ES-I3 (cell line): ENCODE data around the gene NEK5.
"Not testable (repeated sequence)": the region's sequence is repeated elsewhere in the genome, so short reads cannot be mapped to it uniquely, and the experiment has no call there.

ENCODE experiments used
- H3K36me3 ChIP-seq: 2 replicates; pipeline ENCODE4 v1.6.1; 2013; ENCODE audit warnings: mild to moderate bottlenecking, low read length, control low read depth, moderate library complexity; ENCODE audit not compliant: insufficient read depth
- H3K4me1 ChIP-seq: 2 replicates; pipeline ENCODE4 v1.6.1; 2013; ENCODE audit warnings: mild to moderate bottlenecking, control low read depth, low read length; ENCODE audit not compliant: insufficient read depth
- H3K9ac ChIP-seq: 2 replicates; pipeline ENCODE4 v1.6.1; 2013; ENCODE audit warnings: low read depth, mild to moderate bottlenecking, low read length, moderate library complexity
- H3K9me3 ChIP-seq: 2 replicates; pipeline ENCODE4 v1.6.1; 2013; ENCODE audit warnings: mild to moderate bottlenecking, low read length, moderate library complexity; ENCODE audit not compliant: control insufficient read depth, insufficient read depth

NEK5 gene

DNA sequence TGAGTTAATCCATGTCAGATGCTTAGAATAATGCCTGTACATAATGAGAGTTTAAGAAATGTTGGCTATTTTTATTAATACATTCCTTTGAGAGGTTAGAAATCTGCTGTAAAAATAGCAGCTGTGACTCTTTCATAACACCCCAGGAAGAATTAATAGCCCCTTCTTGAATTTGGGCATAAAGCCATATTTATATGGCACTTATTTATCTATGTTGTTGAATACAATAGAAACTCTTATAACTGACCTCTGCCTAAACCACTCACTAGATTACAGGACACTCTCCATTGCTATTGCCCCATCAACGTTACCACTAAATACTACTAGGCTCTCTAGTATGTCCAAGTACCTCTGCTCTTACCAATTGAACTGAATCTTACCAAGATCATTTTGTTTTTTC lies 16.3 kb downstream of the NEK5 start:
- no peaks in the 10 kb centered on the region for H3K9me3 ChIP-seq
- no peaks in the 10 kb centered on the region for H3K4me1 ChIP-seq
- no peak overlapping the region for H3K9ac ChIP-seq
- H3K36me3 ChIP-seq: no peaks in the 10 kb centered on the region

DNA sequence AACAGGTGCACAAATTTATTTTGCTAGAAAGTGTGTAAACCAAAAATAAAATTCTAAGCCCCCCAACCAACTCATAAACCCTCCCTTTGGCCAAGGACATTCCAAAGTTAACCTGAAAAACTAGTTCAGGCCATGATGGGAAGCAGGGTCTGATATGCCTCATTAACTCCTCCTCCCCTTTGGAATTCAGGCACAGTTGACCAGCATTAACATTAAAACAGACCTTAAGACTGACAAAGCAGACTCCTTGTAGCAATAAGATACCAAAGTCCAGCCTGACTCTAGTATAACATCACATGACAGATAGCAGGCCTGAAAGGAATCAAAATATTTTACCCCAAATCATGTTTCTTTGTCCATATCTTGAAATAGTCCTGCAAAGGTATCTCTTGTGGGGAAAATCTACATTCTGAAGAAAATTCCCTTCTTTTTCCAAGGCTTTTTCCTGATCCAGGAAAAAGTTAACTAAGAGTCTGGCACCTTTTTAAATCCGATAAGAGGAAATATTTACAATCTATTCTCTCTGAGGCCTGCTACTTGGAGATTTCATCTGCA lies 19.7 kb downstream of the NEK5 start:
- Histone ChIP-seq H3K36me3 (no peaks in the 10 kb centered on the region), H3K9me3 (no peaks in the 10 kb centered on the region), H3K9ac (no peak overlapping the region), H3K4me1 (no peaks in the 10 kb centered on the region)

GRCh38 chr13:52105841-52106240 lies 23.0 kb downstream of the NEK5 start:
- Histone ChIP-seq H3K9me3 (no peaks in the 10 kb centered on the region), H3K4me1 (no peaks in the 10 kb centered on the region), H3K36me3 (no peaks in the 10 kb centered on the region), H3K9ac (no peak overlapping the region)

DNA sequence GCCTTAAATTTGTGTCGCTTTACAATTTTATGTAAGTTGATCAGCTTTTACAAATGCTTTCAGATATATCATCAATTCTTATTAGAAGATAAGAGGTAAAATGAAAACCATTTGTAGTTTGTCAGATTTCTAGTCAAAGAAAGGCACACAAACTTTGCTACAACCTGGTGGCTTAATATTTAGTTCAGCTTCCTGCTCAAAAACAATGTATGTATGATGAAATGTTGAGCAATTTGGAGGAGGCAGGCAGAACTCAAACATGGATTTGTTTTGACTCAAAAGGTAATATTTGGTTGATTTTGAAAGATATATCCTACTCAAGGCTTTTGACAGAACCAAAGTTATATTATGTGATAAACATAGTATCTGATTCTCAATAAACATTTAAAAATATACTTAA lies 24.2 kb downstream of the NEK5 start:
- Histone ChIP-seq H3K4me1 (no peaks in the 10 kb centered on the region), H3K36me3 (no peaks in the 10 kb centered on the region), H3K9ac (no peak overlapping the region)

GRCh38 chr13:52103386-52103785 lies 25.5 kb downstream of the NEK5 start:
- H3K36me3 ChIP-seq: no peaks in the 10 kb centered on the region
- H3K9ac ChIP-seq: no peak overlapping the region
- no peaks in the 10 kb centered on the region for H3K9me3 ChIP-seq

More for the DNA sequence above, 24.2 kb downstream of the NEK5 start:
- H3K9me3 ChIP-seq: no peaks in the 10 kb centered on the region

GRCh38 chr13:52102423-52102822 lies 26.4 kb downstream of the NEK5 start:
- not testable (repeated sequence) for H3K36me3 ChIP-seq, H3K9ac ChIP-seq, H3K9me3 ChIP-seq, H3K4me1 ChIP-seq

More at GRCh38 chr13:52103386-52103785, 25.5 kb downstream of the NEK5 start:
- H3K4me1 ChIP-seq: no peaks in the 10 kb centered on the region

GRCh38 chr13:52097197-52097596 lies 31.7 kb downstream of the NEK5 start:
- Histone ChIP-seq H3K4me1 (no peaks in the 10 kb centered on the region), H3K36me3 (no peaks in the 10 kb centered on the region), H3K9me3 (no peaks in the 10 kb centered on the region), H3K9ac (no peak overlapping the region)

GRCh38 chr13:52096748-52097147 lies 32.1 kb downstream of the NEK5 start:
- Histone ChIP-seq H3K9ac (no peak overlapping the region), H3K4me1 (no peaks in the 10 kb centered on the region), H3K9me3 (no peaks in the 10 kb centered on the region), H3K36me3 (no peaks in the 10 kb centered on the region)

GRCh38 chr13:52096062-52096461 lies 32.8 kb downstream of the NEK5 start:
- no peaks in the 10 kb centered on the region for H3K36me3 ChIP-seq
- H3K4me1 ChIP-seq: no peaks in the 10 kb centered on the region
- no peaks in the 10 kb centered on the region for H3K9me3 ChIP-seq
- H3K9ac ChIP-seq: no peak overlapping the region

GRCh38 chr13:52092087-52092486 lies 36.8 kb downstream of the NEK5 start:
- Histone ChIP-seq H3K4me1 (no peaks in the 10 kb centered on the region), H3K9me3 (no peaks in the 10 kb centered on the region), H3K9ac (no peak overlapping the region), H3K36me3 (no peaks in the 10 kb centered on the region)

DNA sequence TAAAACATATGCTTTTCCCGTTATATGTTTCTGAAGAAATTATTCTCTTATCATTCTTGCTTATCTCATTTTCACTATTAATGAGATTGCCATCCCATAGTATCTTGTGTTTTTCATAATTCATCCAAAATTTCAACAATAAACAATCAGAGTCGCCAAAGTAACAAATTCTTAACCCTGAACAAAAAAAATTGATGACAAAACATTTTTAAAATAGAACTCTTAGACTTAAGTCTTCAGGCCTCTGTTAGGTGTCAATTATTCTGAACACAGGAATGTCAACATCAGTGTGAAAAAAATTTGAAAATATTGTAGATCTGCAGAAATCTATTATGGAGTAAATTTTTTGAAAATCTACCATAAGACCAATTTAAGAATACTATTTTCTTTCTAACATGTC lies 37.4 kb downstream of the NEK5 start:
- no peaks in the 10 kb centered on the region for H3K36me3 ChIP-seq
- no peaks in the 10 kb centered on the region for H3K9me3 ChIP-seq
- no peak overlapping the region for H3K9ac ChIP-seq
- no peaks in the 10 kb centered on the region for H3K4me1 ChIP-seq

- Histone ChIP-seq H3K36me3 (no peaks in the 10 kb centered on the region), H3K9ac (no peak overlapping the region), H3K9me3 (no peaks in the 10 kb centered on the region), H3K4me1 (no peaks in the 10 kb centered on the region)
Measured at GRCh38 chr13:52085421-52085820, 43.5 kb downstream of the NEK5 start.

- H3K36me3 ChIP-seq, H3K4me1 ChIP-seq, H3K9me3 ChIP-seq, H3K9ac ChIP-seq: not testable (repeated sequence)
Measured at GRCh38 chr13:52084981-52085380, 43.9 kb downstream of the NEK5 start.

DNA sequence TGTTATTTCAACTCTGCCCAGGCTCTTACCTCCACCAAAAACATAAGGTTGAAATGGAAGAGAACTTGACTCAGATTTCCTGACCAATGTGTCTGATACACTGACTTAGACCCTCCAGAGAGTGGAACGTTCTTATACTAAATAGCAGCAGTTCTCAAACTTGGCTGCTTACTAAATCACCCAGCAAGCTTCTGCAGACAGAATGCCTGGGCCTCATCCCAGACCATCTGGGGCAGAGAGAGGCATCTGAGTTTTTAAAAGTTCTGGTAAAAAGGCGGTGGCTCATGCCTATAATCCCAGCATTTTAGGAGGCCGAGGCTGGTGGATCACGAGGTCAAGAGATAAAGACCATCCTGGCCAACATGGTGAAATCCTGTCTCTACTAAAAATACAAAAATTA lies 46.3 kb downstream of the NEK5 start:
- no peak overlapping the region for H3K9ac ChIP-seq
- H3K36me3 ChIP-seq: no peaks in the 10 kb centered on the region
- no peaks in the 10 kb centered on the region for H3K4me1 ChIP-seq
- no peaks in the 10 kb centered on the region for H3K9me3 ChIP-seq

DNA sequence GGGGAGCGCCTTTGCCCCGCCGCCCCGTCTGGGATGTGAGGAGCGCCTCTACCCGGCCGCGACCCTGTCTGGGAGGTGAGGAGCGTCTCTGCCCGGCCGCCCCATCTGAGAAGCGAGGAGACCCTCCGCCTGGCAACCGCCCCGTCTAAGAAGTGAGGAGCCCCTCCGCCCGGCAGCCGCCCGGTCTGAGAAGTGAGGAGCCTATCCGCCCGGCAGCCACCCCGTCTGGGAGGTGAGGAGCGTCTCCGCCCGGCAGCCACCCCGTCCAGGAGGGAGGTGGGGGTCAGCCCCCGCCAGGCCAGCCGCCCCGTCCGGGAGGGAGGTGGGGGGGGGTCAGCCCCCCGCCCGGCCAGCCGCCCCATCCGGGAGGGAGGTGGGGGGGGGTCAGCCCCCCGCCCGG lies 49.0 kb downstream of the NEK5 start:
- not testable (repeated sequence) for H3K4me1 ChIP-seq, H3K36me3 ChIP-seq, H3K9me3 ChIP-seq, H3K9ac ChIP-seq

DNA sequence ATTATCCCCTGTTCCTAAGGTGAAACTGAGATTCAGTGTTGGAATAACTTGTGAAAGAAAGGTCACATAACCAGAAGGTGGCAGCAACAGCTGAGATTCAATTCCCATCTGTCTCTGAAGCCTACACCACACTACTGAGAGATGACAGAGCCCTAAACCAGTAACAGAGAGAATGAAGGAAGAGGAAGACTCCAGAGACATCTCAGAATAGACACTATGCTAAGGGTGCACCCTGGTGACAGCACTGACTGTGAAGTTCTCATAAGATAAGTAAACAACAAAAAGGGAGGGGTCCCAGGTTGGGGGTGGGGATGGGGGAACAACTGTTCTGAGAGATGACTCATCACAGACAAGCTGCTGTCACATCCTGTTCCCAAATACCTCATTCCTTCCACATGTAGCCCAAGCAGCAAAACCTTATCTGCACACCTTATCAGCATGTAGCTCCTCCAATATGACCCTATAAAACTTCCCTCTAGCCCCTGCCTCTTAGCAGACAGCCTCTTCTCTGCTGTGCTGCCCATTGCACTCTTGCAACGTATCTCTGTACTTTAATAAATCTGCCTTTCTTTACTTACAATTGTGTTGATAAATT lies 57.8 kb downstream of the NEK5 start:
- Histone ChIP-seq H3K4me1 (no peaks in the 10 kb centered on the region), H3K36me3 (no peaks in the 10 kb centered on the region), H3K9ac (no peak overlapping the region), H3K9me3 (peaks cover 25% of the 10 kb centered on the region)
